GM18909 (cell line): ENCODE results near the gene MARCHF7.
"Not testable (repeated sequence)": the region's sequence is repeated elsewhere in the genome, so short reads cannot be mapped to it uniquely, and the experiment has no call there.

ENCODE experiments used
- ATAC-seq: cut with Tn5 transposase; IDR thresholded peaks from one replicate; pipeline ENCODE4 v1.9.1; 2021; ENCODE audit warnings: mild to moderate bottlenecking; ENCODE audit not compliant: unreplicated experiment, poor library complexity

Gene MARCHF7, protein sequence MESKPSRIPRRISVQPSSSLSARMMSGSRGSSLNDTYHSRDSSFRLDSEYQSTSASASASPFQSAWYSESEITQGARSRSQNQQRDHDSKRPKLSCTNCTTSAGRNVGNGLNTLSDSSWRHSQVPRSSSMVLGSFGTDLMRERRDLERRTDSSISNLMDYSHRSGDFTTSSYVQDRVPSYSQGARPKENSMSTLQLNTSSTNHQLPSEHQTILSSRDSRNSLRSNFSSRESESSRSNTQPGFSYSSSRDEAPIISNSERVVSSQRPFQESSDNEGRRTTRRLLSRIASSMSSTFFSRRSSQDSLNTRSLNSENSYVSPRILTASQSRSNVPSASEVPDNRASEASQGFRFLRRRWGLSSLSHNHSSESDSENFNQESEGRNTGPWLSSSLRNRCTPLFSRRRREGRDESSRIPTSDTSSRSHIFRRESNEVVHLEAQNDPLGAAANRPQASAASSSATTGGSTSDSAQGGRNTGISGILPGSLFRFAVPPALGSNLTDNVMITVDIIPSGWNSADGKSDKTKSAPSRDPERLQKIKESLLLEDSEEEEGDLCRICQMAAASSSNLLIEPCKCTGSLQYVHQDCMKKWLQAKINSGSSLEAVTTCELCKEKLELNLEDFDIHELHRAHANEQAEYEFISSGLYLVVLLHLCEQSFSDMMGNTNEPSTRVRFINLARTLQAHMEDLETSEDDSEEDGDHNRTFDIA

GRCh38 chr2:159712143-159712928, at the start of gene MARCHF7:
TSS of gene MARCHF7 (plus strand) at chr2:159712506. CDS start at chr2:159729023, 16,517 bp downstream.
- ATAC-seq, result peak; percentile 94

GRCh38 chr2:159667423-159667822, 44.9 kb upstream of the MARCHF7 start:
- ATAC-seq, result not testable (repeated sequence)

DNA sequence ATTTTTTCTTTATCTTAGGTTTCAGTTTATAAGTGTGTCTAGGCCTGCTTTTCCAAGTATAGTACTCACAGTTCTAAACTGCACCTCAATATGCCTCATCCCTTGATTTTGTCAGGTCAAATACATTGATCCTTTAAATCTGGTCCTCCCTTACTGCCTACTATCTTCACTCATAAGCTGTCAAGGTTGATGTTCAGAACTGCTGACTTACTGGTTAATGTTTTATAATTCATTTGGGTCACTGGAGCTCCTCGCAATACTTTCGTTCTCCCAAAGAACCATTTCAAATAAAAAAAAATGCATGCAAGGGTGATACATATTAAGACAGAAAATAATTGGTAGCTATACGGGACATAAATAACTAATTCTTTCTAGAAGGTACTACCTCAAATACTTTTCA, 41.3 kb upstream of the MARCHF7 start:
- no peak for ATAC-seq

DNA sequence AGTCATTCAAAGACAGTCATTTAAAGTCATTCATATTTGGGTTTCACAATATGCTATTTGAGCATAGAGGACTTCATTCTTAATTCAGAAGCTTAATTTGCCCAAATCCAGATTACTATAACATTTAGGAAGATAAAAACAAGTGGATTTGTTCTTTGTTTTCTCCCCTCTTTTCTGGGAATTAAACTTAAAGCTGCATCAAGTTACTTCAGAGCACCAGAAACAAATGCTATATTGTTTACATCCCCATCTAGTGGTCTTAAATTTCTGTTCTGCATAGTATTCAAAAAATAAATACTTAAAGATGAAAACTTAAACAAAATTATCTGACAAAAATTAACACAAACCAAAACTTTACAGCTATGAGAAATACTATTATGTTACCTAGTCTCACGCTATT, 34.7 kb upstream of the MARCHF7 start:
- ATAC-seq, result no peak

GRCh38 chr2:159680692-159681091, 31.6 kb upstream of the MARCHF7 start:
- ATAC-seq, result no peak

- no peak for ATAC-seq
Observed at GRCh38 chr2:159683817-159684216, 28.5 kb upstream of the MARCHF7 start.

- no peak for ATAC-seq
Observed at GRCh38 chr2:159684796-159685195, 27.5 kb upstream of the MARCHF7 start.

- ATAC-seq, result no peak
Observed at GRCh38 chr2:159694500-159695040, 17.7 kb upstream of the MARCHF7 start.

GRCh38 chr2:159695795-159696448, 16.4 kb upstream of the MARCHF7 start:
- no peak for ATAC-seq

GRCh38 chr2:159703491-159703890, 8.8 kb upstream of the MARCHF7 start:
- no peak for ATAC-seq

GRCh38 chr2:159706385-159706980, 5.8 kb upstream of the MARCHF7 start:
- ATAC-seq, result no peak

DNA sequence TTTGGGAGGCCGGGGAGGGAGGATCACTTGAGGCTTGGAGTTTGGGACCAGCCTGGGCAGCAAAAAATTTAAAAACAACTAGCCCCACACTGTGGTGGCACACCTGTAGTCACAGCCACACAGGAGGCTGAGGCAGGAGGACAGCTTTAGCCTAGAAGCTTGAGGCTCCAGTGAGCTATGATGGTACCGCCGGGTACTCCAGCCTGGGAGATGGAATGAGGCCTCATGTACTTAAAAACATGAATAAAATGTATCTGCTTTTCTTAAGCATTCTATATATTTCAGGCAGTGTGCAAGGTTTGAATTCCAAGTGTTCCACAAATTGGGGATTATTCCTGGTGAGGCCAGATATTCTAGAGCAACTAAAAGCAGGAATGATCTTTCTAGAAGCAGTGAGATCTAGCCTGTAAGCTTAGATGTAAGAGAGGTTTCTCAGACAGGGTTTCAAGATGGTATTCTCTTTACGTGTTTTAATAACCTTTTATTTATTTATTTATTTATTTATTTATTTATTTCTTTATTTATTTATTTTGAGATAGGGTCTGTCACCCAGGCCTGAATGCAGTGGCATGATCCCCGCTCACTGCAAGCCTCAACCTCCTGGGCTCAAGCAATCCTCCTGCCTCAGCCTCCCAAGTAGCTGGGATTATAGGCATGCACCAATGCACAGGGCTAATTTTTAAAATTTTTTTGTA, 4.1 kb upstream of the MARCHF7 start:
- ATAC-seq, result no peak

GRCh38 chr2:159710601-159711180, 1.6 kb upstream of the MARCHF7 start:
- ATAC-seq, result no peak

- no peak for ATAC-seq
Observed at GRCh38 chr2:159711562-159712142, 654 bp upstream of the MARCHF7 start.

DNA sequence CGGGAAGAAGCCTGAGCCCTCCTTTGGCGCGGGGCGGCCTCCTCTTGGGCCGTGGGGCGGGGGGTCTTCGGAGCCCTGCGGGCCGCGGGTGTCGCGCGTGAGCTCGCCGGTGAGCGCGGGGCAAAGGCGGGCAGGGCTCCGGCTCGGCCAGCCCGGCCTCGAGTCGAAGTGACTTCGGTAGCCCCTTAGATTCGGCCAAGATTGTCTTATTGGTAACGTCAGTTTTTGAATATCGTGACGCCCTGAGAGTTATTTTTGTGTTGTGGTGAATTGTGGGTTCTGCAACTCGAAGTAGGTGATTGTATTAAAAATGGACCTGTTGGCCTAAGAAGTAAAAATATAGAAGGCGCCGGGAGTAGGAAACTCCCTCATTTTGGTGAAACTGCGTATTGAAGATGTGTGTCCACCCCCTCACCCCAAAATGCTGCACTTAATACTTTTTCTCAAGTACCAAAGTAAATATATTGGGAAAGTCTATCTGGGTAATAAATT, 669 bp downstream of the MARCHF7 start:
- ATAC-seq, result peak; percentile 15

- ATAC-seq, result no peak
Observed at GRCh38 chr2:159713631-159714246, 1.4 kb downstream of the MARCHF7 start.

- no peak for ATAC-seq
Observed at GRCh38 chr2:159714247-159714930, 2.1 kb downstream of the MARCHF7 start.
